Upper lobe of left lung (tissue), 6 donors: ENCODE results near the gene CPEB2. TPM values are rescaled to one million over a fixed set of nuclear protein-coding genes. Genes with fewer than 3 reads are reported as not detected.

Experiments used
- ATAC-seq, 2 donors: fragments of 200-7000 bp; cut with Tn5 transposase; one replicate each; pipeline ENCODE4 v1.9.1; 2022; ENCODE audit warnings: mild to moderate bottlenecking in 2 of 2, moderate library complexity in 2 of 2; ENCODE audit not compliant: low FRiP score in 2 of 2
- DNase-seq, 2 donors: peaks; one replicate each; pipeline ENCODE4 v3.0.0-alpha.2; 2019 to 2020
- H3K27ac ChIP-seq, 4 donors: fragments of 200-600 bp; sonication (generic); one replicate each; pipeline ENCODE4 v1.5.1; 2016 to 2019
- H3K27me3 ChIP-seq, 4 donors: fragments of 200-600 bp; sonication (generic); one replicate each; pipeline ENCODE4 v1.5.1; 2017 to 2019
- H3K36me3 ChIP-seq, 4 donors: fragments of 200-600 bp; sonication (generic); one replicate each; pipeline ENCODE4 v1.5.1; 2016 to 2019
- H3K4me1 ChIP-seq, 4 donors: fragments of 200-600 bp; sonication (generic); one replicate each; pipeline ENCODE4 v1.5.1; 2018 to 2019
- H3K4me3 ChIP-seq, 4 donors: fragments of 200-600 bp; sonication (generic); one replicate each; pipeline ENCODE4 v1.5.1; 2017 to 2019; ENCODE audit warnings: mild to moderate bottlenecking in 2 of 4, moderate library complexity in 1 of 4
- H3K9me3 ChIP-seq, 4 donors: fragments of 200-600 bp; sonication (generic); one replicate each; pipeline ENCODE4 v1.5.1; 2018 to 2019
- CTCF ChIP-seq, 6 experiments: fragments of 450-650 bp in 4 of 6; fragments of 200-600 bp in 2 of 6; sonication (generic) in 2 of 6; IDR thresholded peaks; one replicate each; pipeline ENCODE4 v1.5.1; 2016 to 2019; ENCODE audit warnings: antibody characterized with exemption in 6 of 6
- EP300 ChIP-seq, 4 donors: sonication (generic); formaldehyde crosslinking; IDR thresholded peaks; one replicate each; pipeline ENCODE4 v1.5.1; 2017; ENCODE audit warnings: antibody characterized with exemption in 4 of 4, control low read depth in 2 of 4
- POLR2A ChIP-seq, 4 donors: fragments of 450-650 bp; IDR thresholded peaks; one replicate each; pipeline ENCODE4 v1.5.1; 2016 to 2017; ENCODE audit warnings: antibody characterized with exemption in 4 of 4, mild to moderate bottlenecking in 2 of 4
- POLR2AphosphoS5 ChIP-seq, 2 donors: sonication (generic); formaldehyde crosslinking; IDR thresholded peaks; one replicate each; pipeline ENCODE4 v1.5.1; 2017; ENCODE audit warnings: antibody characterized with exemption in 2 of 2
- WGBS, 2 donors: methylation state at CpG; one replicate each; pipeline ENCODE4 v1.1.5; 2017 to 2018; 5-methylcytosine and 5-hydroxymethylcytosine counted together
- total RNA-seq, 6 donors: library from RNA; depleted of rRNA in 4 of 6; stranded (reverse); fragments of >200 nt in 4 of 6; gene quantifications; one replicate each; pipeline versions ENCODE4 v1.1.0 to v1.2.1, GENCODE V29; 2016 to 2021
- donor health status: DM: no; HTN: no; CAD: no; lungs with moderate emphysema.
- donor health status: DM: no; HTN: yes; CAD: no; lungs with severe emphysema.

Gene CPEB2
- total RNA-seq, 6 donors from 2014 or later, result 9.3 to 44.6 (median 22.9) TPM

- no peak for TF ChIP-seq POLR2A (IDR thresholded peaks at IDR 0.05)
- DNase-seq, result no peak
- Histone ChIP-seq H3K4me1 (peaks cover 0 to 10% (median 7%) of the 10 kb centered on the region in 4 donors), H3K4me3 (no peak overlapping the region), H3K36me3 (peaks cover 0 to 3% (median 0%) of the 10 kb centered on the region in 4 donors), H3K27me3 (no peaks in the 10 kb centered on the region), H3K27ac (no peak overlapping the region), H3K9me3 (no peaks in the 10 kb centered on the region)
- WGBS, 2 donors, result 77 to 82% methylated on average over 4 of the region's 4 CpGs
- ATAC-seq, result no peak
Measured at GRCh38 chr4:15042529-15043167, 40.4 kb downstream of the CPEB2 start.

- Histone ChIP-seq H3K9me3 (no peaks in the 10 kb centered on the region), H3K27ac (no peak overlapping the region), H3K27me3 (no peaks in the 10 kb centered on the region), H3K4me3 (no peak overlapping the region), H3K36me3 (peaks cover 0 to 3% (median 0%) of the 10 kb centered on the region in 4 donors), H3K4me1 (peaks cover 0 to 10% (median 7%) of the 10 kb centered on the region in 4 donors)
- TF ChIP-seq EP300 (IDR thresholded peaks at IDR 0.05) (no peak), CTCF (IDR thresholded peaks at IDR 0.05) (no peak), POLR2A (IDR thresholded peaks at IDR 0.05) (no peak), POLR2AphosphoS5 (IDR thresholded peaks at IDR 0.05) (no peak)
- DNase-seq (no peak), ATAC-seq (no peak)
- WGBS, 2 donors, result 81 to 86% methylated on average over 3 of the region's 3 CpGs
Measured at GRCh38 chr4:15043226-15043625, 40.9 kb downstream of the CPEB2 start.

- Histone ChIP-seq H3K4me1 (peaks cover 0 to 10% (median 7%) of the 10 kb centered on the region in 4 donors), H3K4me3 (no peak overlapping the region), H3K27ac (no peak overlapping the region), H3K27me3 (no peaks in the 10 kb centered on the region), H3K9me3 (no peaks in the 10 kb centered on the region), H3K36me3 (peaks cover 0 to 3% (median 0%) of the 10 kb centered on the region in 4 donors)
- TF ChIP-seq EP300 (IDR thresholded peaks at IDR 0.05) (no peak), POLR2A (IDR thresholded peaks at IDR 0.05) (no peak), POLR2AphosphoS5 (IDR thresholded peaks at IDR 0.05) (no peak), CTCF (IDR thresholded peaks at IDR 0.05) (no peak)
- WGBS, 2 donors, result 61 to 63% methylated on average over 1 of the region's 1 CpG
- ATAC-seq, result peak in 1 of 2 donors; percentile 53
- DNase-seq, result no peak
Measured at GRCh38 chr4:15043922-15044321, 41.6 kb downstream of the CPEB2 start.

GRCh38 chr4:15054541-15054940 lies 52.3 kb downstream of the CPEB2 start:
- ATAC-seq (no peak), DNase-seq (no peak)
- 79 to 94% methylated on average over 2 of the region's 2 CpGs for WGBS, 2 donors
- no peaks in the 10 kb centered on the region for H3K4me1 ChIP-seq
- no peak for TF ChIP-seq POLR2A (IDR thresholded peaks at IDR 0.05)
- no peak for TF ChIP-seq CTCF (IDR thresholded peaks at IDR 0.05)
- no peak for TF ChIP-seq POLR2AphosphoS5 (IDR thresholded peaks at IDR 0.05)
- no peak for TF ChIP-seq EP300 (IDR thresholded peaks at IDR 0.05)
- no peaks in the 10 kb centered on the region for H3K9me3 ChIP-seq
- H3K27ac ChIP-seq, result no peak overlapping the region
- H3K27me3 ChIP-seq, result no peaks in the 10 kb centered on the region
- peaks cover 6 to 73% (median 27%) of the 10 kb centered on the region in 4 donors for H3K36me3 ChIP-seq
- H3K4me3 ChIP-seq, result no peak overlapping the region

GRCh38 chr4:15060213-15060612 lies 57.9 kb downstream of the CPEB2 start:
- DNase-seq (no peak), ATAC-seq (no peak)
- Histone ChIP-seq H3K9me3 (no peaks in the 10 kb centered on the region), H3K36me3 (peaks cover 9 to 77% (median 23%) of the 10 kb centered on the region in 4 donors), H3K4me1 (no peaks in the 10 kb centered on the region), H3K27me3 (no peaks in the 10 kb centered on the region), H3K4me3 (no peak overlapping the region), H3K27ac (no peak overlapping the region)
- 93 to 97% methylated on average over 2 of the region's 2 CpGs for WGBS, 2 donors
- TF ChIP-seq CTCF (IDR thresholded peaks at IDR 0.05) (no peak), POLR2A (IDR thresholded peaks at IDR 0.05) (no peak), EP300 (IDR thresholded peaks at IDR 0.05) (no peak), POLR2AphosphoS5 (IDR thresholded peaks at IDR 0.05) (no peak)
